SK-N-SH treated with all-trans-retinoic acid at 6 μM for 48 hours (cell line): ENCODE data around the gene TRMT112.

Experiments used
- BACH2 ChIP-seq: fragments of 250-450 bp; sonication (Bioruptor Pico); IDR thresholded peaks from 2 replicates; pipeline ENCODE4 v1.9.0; 2021; ENCODE audit warnings: mild to moderate bottlenecking, borderline replicate concordance
- CSRNP3 ChIP-seq: fragments of 250-450 bp; sonication (Bioruptor Pico); IDR thresholded peaks from 2 replicates; pipeline ENCODE4 v1.5.1; 2021; ENCODE audit warnings: mild to moderate bottlenecking, moderate library complexity
- GLIS3 ChIP-seq: fragments of 250-450 bp; sonication (Bioruptor Pico); IDR thresholded peaks from 2 replicates; pipeline ENCODE4 v1.5.0; 2020; ENCODE audit warnings: mild to moderate bottlenecking, moderate library complexity
- PATZ1 ChIP-seq: fragments of 250-450 bp; sonication (Bioruptor Pico); IDR thresholded peaks from 2 replicates; pipeline ENCODE4 v1.8.0; 2020; ENCODE audit warnings: mild to moderate bottlenecking, moderate library complexity, borderline replicate concordance
- PPARA ChIP-seq: fragments of 250-450 bp; sonication (Bioruptor Pico); IDR thresholded peaks from 2 replicates; pipeline ENCODE4 v1.5.0; 2020; ENCODE audit warnings: mild to moderate bottlenecking, borderline replicate concordance
- RARB ChIP-seq: fragments of 250-450 bp; sonication (Bioruptor Pico); IDR thresholded peaks from 2 replicates; pipeline ENCODE4 v1.8.0; 2021; ENCODE audit warnings: mild to moderate bottlenecking, moderate library complexity
- TSHZ2 ChIP-seq: fragments of 250-450 bp; sonication (Bioruptor Pico); IDR thresholded peaks from 2 replicates; pipeline ENCODE4 v1.5.0; 2020; ENCODE audit warnings: mild to moderate bottlenecking, moderate library complexity
- ZFP3 ChIP-seq: fragments of 250-450 bp; sonication (Bioruptor Pico); IDR thresholded peaks from 2 replicates; pipeline ENCODE4 v1.5.0; 2020; ENCODE audit warnings: mild to moderate bottlenecking, moderate library complexity
- ZFP30 ChIP-seq: fragments of 450-650 bp; formaldehyde crosslinking; IDR thresholded peaks from 2 replicates; pipeline ENCODE4 v1.5.0; 2022; ENCODE audit warnings: mild to moderate bottlenecking, moderate library complexity
- ZNF565 ChIP-seq: fragments of 450-650 bp; formaldehyde crosslinking; conservative IDR thresholded peaks from 2 replicates; pipeline ENCODE4 v1.5.0; 2020; ENCODE audit warnings: low read depth, mild to moderate bottlenecking, moderate library complexity

- TF ChIP-seq ZNF565 (no peak), ZFP3 (CRISPR knock-in tag) (no peak), RARB (CRISPR knock-in tag) (no peak), BACH2 (CRISPR knock-in tag) (no peak), PPARA (CRISPR knock-in tag) (no peak), TSHZ2 (CRISPR knock-in tag) (no peak), PATZ1 (CRISPR knock-in tag) (no peak), CSRNP3 (CRISPR knock-in tag) (no peak), GLIS3 (CRISPR knock-in tag) (no peak), ZFP30 (no peak)
Measured at GRCh38 chr11:64312947-64313346, 4.4 kb downstream of the TRMT112 start.
